Endothelial cell of umbilical vein (primary cell): Measurements from ENCODE around the gene HPSE2. TPM values are rescaled to one million over a fixed set of nuclear protein-coding genes. Genes with fewer than 3 reads are reported as not detected.

Source experiments
- BruUV-seq: library from RNA; stranded (reverse); fragments of 400-500 nt; replicated peaks from 2 replicates; lab custom pipeline; 2021; lab: Mats Ljungman, UMichigan
- CTCF ChIA-PET: fragments of 300-600, 350-600 bp; sonication (Branson Sonifier 250); formaldehyde crosslinking; loops from one replicate; lab custom pipeline; 2021; ENCODE audit warnings: antibody characterized with exemption, inconsistent platforms; lab: Charles Lee
- POLR2A ChIA-PET: fragments of 300-600, 350-600 bp; sonication (Branson Sonifier 250); formaldehyde crosslinking; loops from one replicate; lab custom pipeline; 2021; ENCODE audit warnings: antibody characterized with exemption, inconsistent platforms; lab: Charles Lee
- DNase-seq: peaks from one replicate; pipeline ENCODE4 v3.0.0-alpha.2; 2011; ENCODE audit warnings: low read depth, low spot score
- FAIRE-seq: peaks from 2 replicates; lab custom pipeline; 2011; peaks lifted over from hg19 to GRCh38; lab: Jason Lieb, UNC
- H2AFZ ChIP-seq: 2 replicates; pipeline ENCODE4 v1.6.0; 2012; ENCODE audit warnings: low read depth, low read length, control low read depth, inconsistent platforms
- H3K27ac ChIP-seq: 2 replicates; pipeline ENCODE4 v1.5.1; 2011; ENCODE audit warnings: low read depth, mild to moderate bottlenecking, control low read depth, low read length, moderate library complexity; ENCODE audit not compliant: insufficient read depth
- H3K27me3 ChIP-seq, 2 experiments: 2 replicates each; pipeline versions ENCODE4 v1.6.0 to v1.6.1; 2011; ENCODE audit warnings: low read length in 2 of 2, mixed read lengths in 1 of 2; ENCODE audit not compliant: control insufficient read depth in 2 of 2, insufficient read depth in 2 of 2
- H3K36me3 ChIP-seq, 2 experiments: 2 replicates in 1 of 2; 3 replicates in 1 of 2; pipeline ENCODE4 v1.5.1; 2011; ENCODE audit warnings: low read length in 2 of 2, mild to moderate bottlenecking in 1 of 2, moderate library complexity in 1 of 2; ENCODE audit not compliant: control insufficient read depth in 2 of 2, insufficient read depth in 2 of 2; ENCODE audit errors: extremely low read depth in 1 of 2
- H3K4me1 ChIP-seq: 3 replicates; pipeline ENCODE4 v1.5.1; 2011; ENCODE audit warnings: mild to moderate bottlenecking, low read length; ENCODE audit not compliant: control insufficient read depth, insufficient read depth; ENCODE audit errors: extremely low read depth
- H3K4me2 ChIP-seq: 2 replicates; pipeline ENCODE4 v1.6.1; 2011; ENCODE audit warnings: low read length, control low read depth, mixed read lengths; ENCODE audit not compliant: insufficient read depth
- H3K4me3 ChIP-seq, 3 experiments: fragments of 200-600 bp in 1 of 3; sonication (generic), shearing (Covaris generic) in 1 of 3; replicated peaks in 1 of 3; 2 replicates each; pipeline ENCODE4 v1.5.1; 2011 to 2016; ENCODE audit warnings: control low read depth in 3 of 3, low read length in 3 of 3, mild to moderate bottlenecking in 2 of 3, inconsistent platforms in 1 of 3, low read depth in 1 of 3, moderate library complexity in 1 of 3; ENCODE audit not compliant: insufficient read depth in 1 of 3
- H3K79me2 ChIP-seq: 2 replicates; pipeline ENCODE4 v1.6.0; 2012; ENCODE audit warnings: low read length, inconsistent platforms; ENCODE audit not compliant: control insufficient read depth, insufficient read depth
- H3K9ac ChIP-seq: replicated peaks from 2 replicates; pipeline ENCODE3; 2011; ENCODE audit warnings: low read length, control low read depth; ENCODE audit not compliant: insufficient read depth; ENCODE audit errors: extremely low read depth
- H3K9me1 ChIP-seq: replicated peaks from 3 replicates; pipeline ENCODE4 v1.6.0; 2011; ENCODE audit warnings: mild to moderate bottlenecking, low read length; ENCODE audit not compliant: control insufficient read depth, insufficient read depth; ENCODE audit errors: extremely low read depth
- H3K9me3 ChIP-seq: replicated peaks from 2 replicates; pipeline ENCODE4 v1.5.1; 2012; ENCODE audit warnings: low read length, inconsistent platforms; ENCODE audit not compliant: control insufficient read depth, insufficient read depth
- H4K20me1 ChIP-seq: replicated peaks from 2 replicates; pipeline ENCODE3; 2011; ENCODE audit warnings: mild to moderate bottlenecking, low read length; ENCODE audit not compliant: control insufficient read depth, insufficient read depth; ENCODE audit errors: extremely low read depth
- CTCF ChIP-seq, 2 donors: IDR thresholded peaks; 1 replicate in 1 of 2; 2 replicates in 1 of 2; pipeline ENCODE4 v1.5.1; 2011; ENCODE audit warnings: low read length in 2 of 2, mild to moderate bottlenecking in 2 of 2, moderate library complexity in 2 of 2, control low read depth in 1 of 2, inconsistent platforms in 1 of 2, low read depth in 1 of 2; ENCODE audit not compliant: insufficient read depth in 1 of 2; ENCODE audit errors: extremely low read depth in 1 of 2
- FOS ChIP-seq: IDR thresholded peaks from 2 replicates; pipeline ENCODE4 v1.6.1; 2011; ENCODE audit warnings: mild to moderate bottlenecking, low read length, moderate library complexity, borderline replicate concordance; ENCODE audit not compliant: insufficient read depth
- dilution Hi-C: fragments of 300-500 bp; cut with MboI; formaldehyde crosslinking; loops from one replicate; pipeline ENCODE4 v1.15.0; 2019; ENCODE audit warnings: low sequenced_read_pairs; ENCODE audit not compliant: extremely low pct_ligation_motif_present
- intact Hi-C: fragments of 100-400 bp; cut with micrococcal nuclease; formaldehyde crosslinking; loops from one replicate; pipeline ENCODE4 v1.10.0; 2022
- polyA plus RNA-seq, 4 experiments: library from polyadenylated mRNA; depleted of rRNA in 3 of 4; stranded (reverse) in 3 of 4; unstranded in 1 of 4; fragments of >200 nt; gene quantifications; 2 replicates each; pipeline versions ENCODE4 v1.2.1 to v1.2.3, GENCODE V29; 2011 to 2012; ENCODE audit warnings: missing spikeins in 1 of 4
- total RNA-seq: library from RNA; stranded (reverse); gene quantifications from 2 replicates; pipeline ENCODE4 v1.2.3, GENCODE V29; 2021

Gene HPSE2
- total and polyA plus RNA-seq, 2 donors (not counting 3 experiments of a cell fraction or from before 2014, with no cell fraction given): not detected

- POLR2A ChIA-PET: no interaction called here
Observed at GRCh38 chr10:99172128-99172738, 63.4 kb downstream of the HPSE2 start.

More at GRCh38 chr10:99172128-99172738, 63.4 kb downstream of the HPSE2 start:
- H3K4me2 ChIP-seq: no peak overlapping the region
- no peaks in the 10 kb centered on the region for H3K27me3 ChIP-seq
- no peaks in the 10 kb centered on the region for H3K36me3 ChIP-seq
- CTCF ChIA-PET: interaction anchor here (0.6 kb wide), 1 partner anchor 705 kb away, joined by 3 read pairs; no protein-coding TSS in a partner anchor
- no peaks in the 10 kb centered on the region for H4K20me1 ChIP-seq
- FAIRE-seq (no peak), DNase-seq (peak; percentile 11)
- intact Hi-C loops (loop anchor here (5.0 kb wide), 1 partner anchor 705 kb away; no protein-coding TSS in a partner anchor), dilution Hi-C loops (no loop called here)
- no peak for TF ChIP-seq FOS
- TF ChIP-seq CTCF (IDR thresholded peaks at IDR 0.05; ENCODE audit: extremely low read depth in 1 of 2, insufficient read depth in 1 of 2, low read depth in 1 of 2, low read length in 2 of 2): peak in 1 of 2 donors; percentile 33
- H3K9ac ChIP-seq: no peak overlapping the region
- no peak overlapping the region for H2AFZ ChIP-seq
- no peak overlapping the region for H3K4me3 ChIP-seq
- no peaks in the 10 kb centered on the region for H3K9me3 ChIP-seq
- no TSS peak for BruUV-seq
- H3K9me1 ChIP-seq: no peaks in the 10 kb centered on the region
- no peaks in the 10 kb centered on the region for H3K4me1 ChIP-seq
- H3K79me2 ChIP-seq: no peaks in the 10 kb centered on the region
- no peak overlapping the region for H3K27ac ChIP-seq
